Measurements from ENCODE around the gene AQP4.

DNA sequence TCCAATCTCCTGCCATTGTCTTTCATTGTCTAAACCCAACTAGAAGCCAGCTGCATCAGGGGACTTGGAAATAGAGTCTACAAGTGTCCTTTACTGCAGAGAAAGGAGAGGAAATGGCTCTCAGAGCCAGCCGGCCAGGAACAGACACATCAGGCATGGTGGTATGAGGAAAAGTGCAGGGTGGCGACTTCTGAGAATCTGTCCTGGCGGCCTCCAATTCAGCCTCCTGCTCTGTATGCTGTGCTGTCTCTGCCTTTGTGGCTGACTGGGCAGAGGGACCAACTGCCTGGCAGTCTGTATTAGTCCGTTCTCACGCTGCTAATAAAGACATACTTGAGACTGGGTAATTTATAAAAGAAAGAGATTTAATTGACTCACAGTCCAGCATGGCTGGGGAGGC, 36.8 kb upstream of the AQP4 start:
- TF ChIP-seq, protein P1, sequence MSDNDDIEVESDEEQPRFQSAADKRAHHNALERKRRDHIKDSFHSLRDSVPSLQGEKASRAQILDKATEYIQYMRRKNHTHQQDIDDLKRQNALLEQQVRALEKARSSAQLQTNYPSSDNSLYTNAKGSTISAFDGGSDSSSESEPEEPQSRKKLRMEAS (IDR thresholded peaks at IDR 0.05; ENCODE audit: low read depth, low read length), result no peak
- TF ChIP-seq NR2C1 (IDR thresholded peaks at IDR 0.05), result no peak
- TF ChIP-seq, protein P2, sequence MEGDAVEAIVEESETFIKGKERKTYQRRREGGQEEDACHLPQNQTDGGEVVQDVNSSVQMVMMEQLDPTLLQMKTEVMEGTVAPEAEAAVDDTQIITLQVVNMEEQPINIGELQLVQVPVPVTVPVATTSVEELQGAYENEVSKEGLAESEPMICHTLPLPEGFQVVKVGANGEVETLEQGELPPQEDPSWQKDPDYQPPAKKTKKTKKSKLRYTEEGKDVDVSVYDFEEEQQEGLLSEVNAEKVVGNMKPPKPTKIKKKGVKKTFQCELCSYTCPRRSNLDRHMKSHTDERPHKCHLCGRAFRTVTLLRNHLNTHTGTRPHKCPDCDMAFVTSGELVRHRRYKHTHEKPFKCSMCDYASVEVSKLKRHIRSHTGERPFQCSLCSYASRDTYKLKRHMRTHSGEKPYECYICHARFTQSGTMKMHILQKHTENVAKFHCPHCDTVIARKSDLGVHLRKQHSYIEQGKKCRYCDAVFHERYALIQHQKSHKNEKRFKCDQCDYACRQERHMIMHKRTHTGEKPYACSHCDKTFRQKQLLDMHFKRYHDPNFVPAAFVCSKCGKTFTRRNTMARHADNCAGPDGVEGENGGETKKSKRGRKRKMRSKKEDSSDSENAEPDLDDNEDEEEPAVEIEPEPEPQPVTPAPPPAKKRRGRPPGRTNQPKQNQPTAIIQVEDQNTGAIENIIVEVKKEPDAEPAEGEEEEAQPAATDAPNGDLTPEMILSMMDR (IDR thresholded peaks at IDR 0.05 in 2 of 3, conservative IDR thresholded peaks at IDR 0.05 in 1 of 3; ENCODE audit: control insufficient read depth in 2 of 3, extremely low read depth in 1 of 3, insufficient read depth in 1 of 3, low read depth in 3 of 3, low read length in 3 of 3), result no peak
- no peak for TF ChIP-seq CHD4 (IDR thresholded peaks at IDR 0.05)
- no peak for TF ChIP-seq ZNF274 (IDR thresholded peaks at IDR 0.05; ENCODE audit: insufficient read depth, insufficient read length)
- no peak for TF ChIP-seq HDAC2 (IDR thresholded peaks at IDR 0.05)
- no peak for TF ChIP-seq CREM (IDR thresholded peaks at IDR 0.05; ENCODE audit: low read depth)
- TF ChIP-seq MXI1 (IDR thresholded peaks at IDR 0.05; ENCODE audit: low read depth, low read length), result no peak
- TF ChIP-seq CBX3 (IDR thresholded peaks at IDR 0.05; ENCODE audit: borderline replicate concordance, low read depth), result no peak
- no peak for TF ChIP-seq POLR2A (IDR thresholded peaks at IDR 0.05; ENCODE audit: low read depth, low read length)

Measured in GM12878 (cell line).